Bronchial epithelial cell (primary cell): ENCODE data around the gene TBCD. TPM values are rescaled to one million over a fixed set of nuclear protein-coding genes. Genes with fewer than 3 reads are reported as not detected.
A peak's percentile ranks its signal among the peaks of the same experiment; 100 is the strongest.

Experiments used
- DNase-seq: peaks from one replicate; pipeline ENCODE4 v3.0.0-alpha.2; 2010; ENCODE audit warnings: low read depth
- FAIRE-seq: peaks from 2 replicates; lab custom pipeline; 2011; peaks lifted over from hg19 to GRCh38; lab: Jason Lieb, UNC
- H3K27me3 ChIP-seq: 2 replicates; pipeline ENCODE4 v1.5.1; 2011; ENCODE audit warnings: low read length; ENCODE audit not compliant: control insufficient read depth, insufficient read depth
- H3K36me3 ChIP-seq: 2 replicates; pipeline ENCODE4 v1.5.1; 2011; ENCODE audit warnings: low read length; ENCODE audit not compliant: control insufficient read depth, insufficient read depth
- H3K4me3 ChIP-seq: 2 replicates; pipeline ENCODE4 v1.5.1; 2011; ENCODE audit warnings: mild to moderate bottlenecking, low read depth, low read length, control low read depth
- CTCF ChIP-seq: IDR thresholded peaks from 2 replicates; pipeline ENCODE4 v1.5.1; 2011; ENCODE audit warnings: mild to moderate bottlenecking, moderate library complexity, low read length, control low read depth, inconsistent platforms; ENCODE audit not compliant: insufficient read depth, severe bottlenecking
- total RNA-seq: library from RNA; depleted of rRNA; stranded (reverse); fragments of >200 nt; gene quantifications from 2 replicates; pipeline ENCODE4 v1.2.1, GENCODE V29; 2014

TBCD gene
- total RNA-seq, 1 donor from 2014 or later, result 22.6 TPM

- H3K27me3 ChIP-seq, result no peaks in the 10 kb centered on the region
- TF ChIP-seq CTCF, result no peak
- no peak overlapping the region for H3K4me3 ChIP-seq
- DNase-seq, result no peak
- no peak for FAIRE-seq
- H3K36me3 ChIP-seq, result peaks cover 7% of the 10 kb centered on the region
Measured at GRCh38 chr17:82779541-82779940, 27.7 kb downstream of the TBCD start.

GRCh38 chr17:82780195-82780594 lies 28.3 kb downstream of the TBCD start:
- Histone ChIP-seq H3K4me3 (no peak overlapping the region), H3K36me3 (peaks cover 7% of the 10 kb centered on the region), H3K27me3 (no peaks in the 10 kb centered on the region)
- FAIRE-seq, result no peak
- TF ChIP-seq CTCF, result no peak
- DNase-seq, result no peak

GRCh38 chr17:82780971-82781893 lies 29.4 kb downstream of the TBCD start:
- FAIRE-seq, result no peak
- no peak overlapping the region for H3K4me3 ChIP-seq
- peaks cover 4% of the 10 kb centered on the region for H3K36me3 ChIP-seq
- no peaks in the 10 kb centered on the region for H3K27me3 ChIP-seq
- TF ChIP-seq CTCF, result no peak
- no peak for DNase-seq

GRCh38 chr17:82781894-82782274 lies 30.0 kb downstream of the TBCD start:
- TF ChIP-seq CTCF, result peak; percentile 99
- Histone ChIP-seq H3K27me3 (no peaks in the 10 kb centered on the region), H3K4me3 (no peak overlapping the region), H3K36me3 (peaks cover 3% of the 10 kb centered on the region)
- DNase-seq (peak; percentile 55), FAIRE-seq (peak; percentile 43)

- DNase-seq, result no peak
Measured at GRCh38 chr17:82782657-82783207, 30.9 kb downstream of the TBCD start.

More at GRCh38 chr17:82782657-82783207, 30.9 kb downstream of the TBCD start:
- no peak for TF ChIP-seq CTCF
- no peak overlapping the region for H3K4me3 ChIP-seq
- peaks cover 3% of the 10 kb centered on the region for H3K36me3 ChIP-seq
- FAIRE-seq, result no peak
- H3K27me3 ChIP-seq, result no peaks in the 10 kb centered on the region
